Testis (tissue), 3 donors: ENCODE results near the gene SMARCB1. TPM values are rescaled to one million over a fixed set of nuclear protein-coding genes. Genes with fewer than 3 reads are reported as not detected.

Experiments
- DNase-seq: peaks from one replicate; pipeline ENCODE4 v3.0.0-alpha.2; 2019
- H3K27ac ChIP-seq, 2 donors: fragments of 200-600 bp; sonication (generic); one replicate each; pipeline ENCODE4 v1.5.1; 2019
- H3K27me3 ChIP-seq: fragments of 200-600 bp; sonication (generic); one replicate; pipeline ENCODE4 v1.5.1; 2019
- H3K36me3 ChIP-seq: fragments of 200-600 bp; sonication (generic); one replicate; pipeline ENCODE4 v1.5.1; 2017; ENCODE audit warnings: low read depth; ENCODE audit errors: missing control alignments
- H3K4me1 ChIP-seq: fragments of 200-600 bp; sonication (generic); one replicate; pipeline ENCODE4 v1.5.1; 2019
- H3K4me3 ChIP-seq, 2 donors: fragments of 200-600 bp; sonication (generic); one replicate each; pipeline ENCODE4 v1.5.1; 2017 to 2019
- H3K9me3 ChIP-seq: fragments of 200-600 bp; sonication (generic); one replicate; pipeline ENCODE4 v1.5.1; 2017
- CTCF ChIP-seq, 3 experiments: fragments of 450-650 bp in 2 of 3; fragments of 200-600 bp in 1 of 3; sonication (generic) in 1 of 3; IDR thresholded peaks; one replicate each; pipeline ENCODE4 v1.5.1; 2016 to 2019; ENCODE audit warnings: antibody characterized with exemption in 3 of 3, mild to moderate bottlenecking in 2 of 3, moderate library complexity in 1 of 3
- POLR2A ChIP-seq: fragments of 450-650 bp; IDR thresholded peaks from one replicate; pipeline ENCODE4 v1.6.1; 2017; ENCODE audit warnings: antibody characterized with exemption, mild to moderate bottlenecking, moderate library complexity
- WGBS, 2 donors: methylation state at CpG; one replicate each; pipeline ENCODE4 v1.1.5; 2018; 5-methylcytosine and 5-hydroxymethylcytosine counted together
- intact Hi-C: fragments of 100-400 bp; cut with DNase I; formaldehyde crosslinking; loops from one replicate; pipeline ENCODE4 v1.15.1; 2023; ENCODE audit warnings: low total_unique reads
- polyA plus RNA-seq: library from polyadenylated mRNA; stranded (reverse); fragments of 350-450 nt; fragmentation: Illumina TruSeq; extraction: RNeasy Lipid Tissue Mini Kit (QIAGEN cat#74804); gene quantifications from one replicate; pipeline ENCODE4 v1.2.3, GENCODE V29; 2014; ENCODE audit warnings: low read depth, low replicate concordance; ENCODE audit not compliant: insufficient read depth
- total RNA-seq, 2 donors: library from RNA; depleted of rRNA; stranded (reverse); fragments of >200 nt; gene quantifications; one replicate each; pipeline ENCODE4 v1.2.3, GENCODE V29; 2016

The SMARCB1 gene
- total and polyA plus RNA-seq, 3 donors from 2014 or later, result 158 to 165 (median 160) TPM

GRCh38 chr22:23750714-23751440 lies 35.9 kb upstream of the SMARCB1 start, which contains the start of gene ZNF70:
Gene ZNF70, minus strand, starts transcription at chr22:23751112. Its CDS starts 5,972 bp downstream, at chr22:23745140.
- intact Hi-C loops, result no loop called here
- 0% methylated on average over 2 to 71 of the region's 78 CpGs for WGBS, 2 donors
- H3K9me3 ChIP-seq, result no peaks in the 10 kb centered on the region
- no peaks in the 10 kb centered on the region for H3K36me3 ChIP-seq
- peak within 1 kb of the TSS; percentile 64 to 81 for H3K4me3 ChIP-seq
- no peaks in the 10 kb centered on the region for H3K27me3 ChIP-seq
- peaks cover 5% of the 10 kb centered on the region for H3K4me1 ChIP-seq
- H3K27ac ChIP-seq, result peak within 1 kb of the TSS; percentile 60 to 88
- DNase-seq, result peak; percentile 95
- TF ChIP-seq POLR2A (peak; percentile 19), CTCF (IDR thresholded peaks at IDR 0.05) (no peak)

DNA sequence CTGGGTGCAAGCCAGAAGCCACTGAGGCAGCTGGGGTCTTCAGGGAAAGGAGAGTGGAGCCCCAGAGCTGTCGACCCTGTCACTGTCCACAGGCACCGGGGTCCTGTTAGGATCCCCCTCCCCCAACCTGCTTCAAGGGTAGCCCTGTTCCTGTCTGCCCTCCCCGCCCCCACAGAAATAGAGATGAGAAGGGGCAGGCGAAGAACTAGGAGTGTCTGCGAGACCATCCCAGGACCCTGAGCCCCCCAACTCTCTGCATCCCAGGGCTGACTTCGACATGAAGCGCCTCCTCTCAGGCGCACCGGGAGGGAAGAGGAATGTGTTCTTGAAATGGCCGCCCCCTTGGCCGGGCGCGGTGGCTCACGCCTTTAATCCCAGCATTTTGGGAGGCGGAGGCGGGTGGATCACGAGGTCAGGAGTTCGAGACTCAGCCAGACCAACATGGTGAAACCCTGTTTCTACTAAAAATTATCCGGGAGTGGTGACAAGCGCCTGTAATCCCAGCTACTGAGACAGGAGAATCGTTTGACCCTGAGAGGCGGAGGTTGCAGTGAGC lies 35.2 kb upstream of the SMARCB1 start:
- DNase-seq, result peak; percentile 62
- whole genome bisulfite sequencing, 2 donors, result 25 to 38% methylated on average over 16 to 22 of the region's 22 CpGs

DNA sequence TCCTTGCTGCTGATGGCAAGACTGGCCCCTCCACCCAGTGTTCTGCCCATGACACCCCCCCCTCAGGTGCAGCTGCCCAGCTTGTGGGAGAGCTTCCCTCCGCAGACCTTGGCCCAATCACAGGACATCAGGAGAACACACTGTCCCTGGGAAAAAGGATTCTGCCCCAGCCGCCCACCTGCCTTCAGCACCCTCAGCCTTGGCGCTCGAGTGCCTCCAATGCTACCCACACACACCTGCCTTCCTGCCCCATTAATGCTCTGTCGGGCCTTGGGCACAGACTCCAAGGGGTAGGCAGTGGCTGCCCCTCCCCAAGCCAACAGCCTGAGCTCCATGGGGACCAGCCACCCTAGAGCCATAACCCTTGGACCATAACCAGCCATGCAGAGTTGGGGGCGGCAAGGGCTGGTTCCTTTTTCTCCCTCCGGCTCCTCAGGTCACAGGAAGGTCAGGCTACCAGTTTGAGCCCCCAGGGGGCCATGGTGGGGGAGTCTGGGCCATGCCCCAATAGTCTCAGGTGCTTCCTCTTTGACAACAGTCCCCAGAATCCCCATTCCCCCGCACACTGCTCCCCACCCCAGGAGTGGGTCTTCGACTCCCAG lies 34.6 kb upstream of the SMARCB1 start:
- H3K27ac ChIP-seq, result no peak overlapping the region
- no peaks in the 10 kb centered on the region for H3K36me3 ChIP-seq
- H3K27me3 ChIP-seq, result no peaks in the 10 kb centered on the region
- no peak for DNase-seq
- H3K9me3 ChIP-seq, result no peaks in the 10 kb centered on the region
- 79 to 86% methylated on average over 4 to 9 of the region's 9 CpGs for WGBS, 2 donors
- no peak for TF ChIP-seq CTCF (IDR thresholded peaks at IDR 0.05)
- TF ChIP-seq POLR2A, result no peak
- H3K4me1 ChIP-seq, result peaks cover 5% of the 10 kb centered on the region
- H3K4me3 ChIP-seq, result no peak overlapping the region
- intact Hi-C loops, result no loop called here

More for the DNA sequence above, 35.2 kb upstream of the SMARCB1 start:
- H3K4me3 ChIP-seq, result peak overlapping the region; percentile 64 to 81
- H3K27me3 ChIP-seq, result no peaks in the 10 kb centered on the region
- H3K4me1 ChIP-seq, result peaks cover 5% of the 10 kb centered on the region
- H3K9me3 ChIP-seq, result no peaks in the 10 kb centered on the region
- no peaks in the 10 kb centered on the region for H3K36me3 ChIP-seq
- peak overlapping the region; percentile 60 to 88 for H3K27ac ChIP-seq
- TF ChIP-seq POLR2A (no peak), CTCF (IDR thresholded peaks at IDR 0.05) (no peak)
- intact Hi-C loops, result no loop called here

GRCh38 chr22:23752750-23753149 lies 34.0 kb upstream of the SMARCB1 start:
- no peaks in the 10 kb centered on the region for H3K36me3 ChIP-seq
- no peaks in the 10 kb centered on the region for H3K9me3 ChIP-seq
- no peak for DNase-seq
- no peak for TF ChIP-seq POLR2A
- no peak for TF ChIP-seq CTCF (IDR thresholded peaks at IDR 0.05)
- no peak overlapping the region for H3K27ac ChIP-seq
- no peaks in the 10 kb centered on the region for H3K27me3 ChIP-seq
- peaks cover 5% of the 10 kb centered on the region for H3K4me1 ChIP-seq
- intact Hi-C loops, result no loop called here
- no peak overlapping the region for H3K4me3 ChIP-seq
- 92 to 95% methylated on average over 16 of the region's 16 CpGs for WGBS, 2 donors
